ENCODE data around the gene ZNF678.
"Not testable (repeated sequence)": the region's sequence is repeated elsewhere in the genome, so short reads cannot be mapped to it uniquely, and the experiment has no call there.

Gene ZNF678

DNA sequence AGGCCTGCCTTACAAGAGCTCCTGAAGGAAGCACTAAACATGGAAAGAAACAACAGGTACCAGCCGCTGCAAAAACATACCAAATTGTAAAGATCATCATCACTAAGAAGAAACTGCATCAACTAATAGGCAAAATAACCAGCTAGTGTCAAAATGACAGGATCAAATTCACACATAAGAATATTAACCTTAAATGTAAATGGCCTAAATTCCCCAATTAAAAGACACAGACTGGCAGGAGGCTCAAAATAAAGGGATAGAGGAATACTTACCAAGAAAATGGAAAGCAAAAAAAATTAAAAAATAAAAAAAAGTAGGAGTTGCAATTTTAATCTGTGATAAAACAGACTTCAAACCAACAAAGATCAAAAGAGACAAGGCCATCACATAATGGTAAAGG is 11.5 kb upstream of the ZNF678 start:
- not testable (repeated sequence) for DNase-seq (ENCODE audit: low spot score)

DNA sequence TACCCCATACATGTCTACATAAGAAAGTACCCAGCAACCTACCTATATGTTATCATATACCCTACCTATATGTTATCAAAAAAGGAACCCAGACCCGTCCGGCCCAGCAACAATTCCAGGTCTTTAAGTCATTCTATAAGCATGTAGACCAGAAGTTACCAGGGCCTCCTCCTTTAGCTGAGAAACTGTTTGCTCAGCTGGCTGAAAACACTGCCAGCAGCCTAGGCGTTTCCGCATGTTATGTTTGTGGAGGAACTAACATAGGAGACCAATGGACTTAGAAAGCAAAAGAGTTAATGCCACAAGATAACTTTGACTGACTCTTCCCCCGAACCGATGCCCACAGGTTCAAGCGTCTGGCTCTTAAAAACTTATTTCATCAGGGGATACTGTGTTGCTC is 7.1 kb upstream of the ZNF678 start:
- no peak for DNase-seq (ENCODE audit: low spot score)

GRCh38 chr1:227557962-227558725 is 5.2 kb upstream of the ZNF678 start:
- DNase-seq (ENCODE audit: low spot score) = no peak

GRCh38 chr1:227558732-227559262 is 4.6 kb upstream of the ZNF678 start:
- peak; percentile 9 for DNase-seq (ENCODE audit: low spot score)

- DNase-seq (ENCODE audit: low spot score) = no peak
These were observed 3.9 kb upstream of the ZNF678 start for GRCh38 chr1:227559499-227559898.

GRCh38 chr1:227559926-227560325 is 3.4 kb upstream of the ZNF678 start:
- DNase-seq (ENCODE audit: low spot score) = no peak

GRCh38 chr1:227560393-227561173 is 2.8 kb upstream of the ZNF678 start:
- DNase-seq (ENCODE audit: low spot score) = no peak

DNA sequence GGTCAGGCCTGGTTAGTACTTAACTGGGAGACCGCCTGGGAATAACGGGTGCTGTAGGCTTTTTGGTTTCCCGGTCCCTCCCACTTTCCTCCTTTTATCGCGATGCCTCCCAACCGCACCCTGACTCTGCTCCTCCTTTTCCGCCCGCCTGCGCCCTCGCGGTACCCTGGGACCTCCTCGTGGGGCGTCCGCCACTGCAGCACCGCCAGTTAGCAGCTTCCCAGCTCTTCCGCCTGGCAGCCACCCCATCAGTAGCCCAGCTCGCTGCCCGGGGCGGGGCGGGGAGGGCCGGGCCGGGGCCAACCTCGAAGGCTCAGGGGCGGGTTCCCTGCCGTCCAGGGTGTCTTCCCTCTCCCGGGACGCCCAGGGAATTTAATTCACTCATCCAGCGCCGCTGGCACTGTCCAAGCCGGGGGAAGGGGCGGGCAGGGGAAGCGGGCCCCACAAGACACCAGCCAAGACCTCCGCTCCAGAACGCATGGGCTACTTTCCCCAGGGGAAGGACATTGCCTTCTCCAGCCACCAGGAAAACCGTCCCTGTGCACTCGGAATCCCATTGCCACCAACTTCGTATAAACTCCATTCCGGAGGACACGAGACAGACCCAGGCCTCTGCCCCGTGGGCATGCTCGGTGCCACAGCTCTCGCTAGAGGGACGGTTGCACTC is 2.0 kb upstream of the ZNF678 start:
- no peak for DNase-seq (ENCODE audit: low spot score)

DNA sequence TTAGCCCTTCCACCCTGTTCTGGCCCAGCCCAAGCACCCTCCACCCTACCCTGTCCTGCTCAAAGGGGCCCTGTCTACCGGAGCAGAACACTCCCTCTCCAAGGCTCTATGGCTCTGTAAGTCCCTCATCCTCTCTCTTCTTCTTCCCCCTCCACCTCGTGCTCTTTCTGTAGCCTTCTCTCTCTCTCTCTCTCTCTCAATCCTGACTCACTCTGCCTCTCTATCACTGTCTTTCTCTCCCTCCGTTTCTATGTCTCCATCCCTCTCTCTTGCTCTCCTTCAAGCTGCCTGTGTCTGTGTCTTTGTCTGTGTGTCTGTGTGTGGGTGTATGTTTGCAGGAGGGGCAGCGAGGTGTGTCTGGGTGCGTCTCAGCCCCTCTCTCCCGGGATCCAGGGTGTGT is 1.3 kb upstream of the ZNF678 start:
- DNase-seq (ENCODE audit: low spot score) = no peak

DNA sequence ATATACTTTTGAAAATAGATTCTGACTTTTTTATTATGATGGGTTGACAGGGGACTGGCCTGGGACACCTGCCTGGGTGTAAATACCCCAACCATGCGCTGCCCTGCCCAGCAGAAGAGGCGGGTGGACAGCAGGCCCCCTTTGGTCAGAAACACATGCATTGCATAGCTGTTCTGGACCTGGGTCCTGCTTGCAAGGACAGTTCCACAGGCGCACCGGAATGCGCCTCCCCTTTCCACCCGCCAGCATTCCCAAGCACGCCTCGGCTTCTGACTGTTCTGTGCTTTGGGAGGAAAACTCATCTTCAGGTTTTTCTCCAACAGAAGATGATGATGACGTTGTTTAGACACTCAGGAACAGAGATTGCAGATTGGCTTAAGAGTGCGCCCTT is 428 bp upstream of the ZNF678 start:
- DNase-seq (ENCODE audit: low spot score) = no peak

GRCh38 chr1:227567256-227567655 is 3.9 kb downstream of the ZNF678 start:
- no peak for DNase-seq (ENCODE audit: low spot score)

DNA sequence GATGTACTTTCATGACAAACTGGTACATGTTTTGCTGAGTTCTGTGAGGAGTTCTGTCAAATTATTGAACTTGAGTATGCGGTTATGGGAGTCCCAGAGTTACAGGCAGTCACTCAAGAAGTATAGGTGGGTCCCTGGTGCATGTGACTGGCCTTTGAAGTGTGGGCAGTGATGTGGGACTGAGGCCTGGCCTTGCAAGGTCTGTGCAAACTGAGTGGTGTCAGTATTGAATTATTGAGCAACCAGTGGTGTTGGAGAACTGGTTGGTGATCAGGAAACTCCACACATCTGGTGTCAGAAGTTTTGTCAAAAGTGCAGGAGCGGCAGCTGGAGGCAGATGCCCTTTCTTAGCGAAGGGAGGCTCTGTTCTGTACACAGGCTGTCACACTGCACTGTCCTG is 5.2 kb downstream of the ZNF678 start:
- DNase-seq (ENCODE audit: low spot score) = no peak

- DNase-seq (ENCODE audit: low spot score) = no peak
These were observed 9.4 kb downstream of the ZNF678 start for GRCh38 chr1:227572752-227573151.

- no peak for DNase-seq (ENCODE audit: low spot score)
These were observed 11.6 kb downstream of the ZNF678 start for GRCh38 chr1:227574926-227575325.

DNA sequence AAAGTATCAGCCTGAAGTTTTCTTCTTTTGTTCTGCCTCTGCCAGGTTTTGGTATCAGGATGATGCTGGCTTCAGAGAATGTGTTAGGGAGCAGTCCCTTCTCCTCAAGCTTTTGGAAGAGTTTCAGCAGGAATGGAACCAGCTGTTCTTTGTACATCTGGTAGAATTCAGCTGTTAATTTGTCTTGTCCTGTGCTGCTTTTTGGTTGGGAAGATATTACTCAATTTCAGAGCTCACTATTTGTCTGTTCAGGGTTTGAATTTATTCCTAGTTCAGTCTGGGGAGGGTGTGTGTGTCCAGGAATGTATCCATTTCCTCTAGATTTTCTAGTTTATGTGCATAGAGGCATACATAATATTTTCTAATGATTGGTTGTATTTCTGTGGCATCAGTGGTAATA is 12.8 kb downstream of the ZNF678 start:
- no peak for DNase-seq (ENCODE audit: low spot score)

DNA sequence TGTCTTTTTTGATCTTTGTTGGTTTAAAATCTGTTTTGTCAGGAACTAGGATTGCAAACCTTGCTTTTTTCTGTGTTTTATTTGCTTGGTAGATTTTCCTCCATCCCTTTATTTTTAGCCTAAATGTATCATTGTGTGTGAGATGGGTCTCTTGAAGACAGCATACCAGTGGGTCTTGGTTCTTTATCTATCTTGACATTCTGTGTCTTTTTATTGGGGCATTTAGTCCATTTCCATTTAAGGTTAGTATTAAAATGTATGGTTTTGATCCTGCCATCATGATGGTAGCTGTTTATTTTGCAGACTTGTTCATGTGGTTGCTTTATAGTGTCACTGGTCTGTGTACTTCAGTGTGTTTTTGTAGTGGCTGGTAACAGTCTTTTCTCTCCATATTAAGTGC is 14.1 kb downstream of the ZNF678 start:
- no peak for DNase-seq (ENCODE audit: low spot score)

- no peak for DNase-seq (ENCODE audit: low spot score)
These were observed 20.0 kb downstream of the ZNF678 start for GRCh38 chr1:227583354-227583753.

DNA sequence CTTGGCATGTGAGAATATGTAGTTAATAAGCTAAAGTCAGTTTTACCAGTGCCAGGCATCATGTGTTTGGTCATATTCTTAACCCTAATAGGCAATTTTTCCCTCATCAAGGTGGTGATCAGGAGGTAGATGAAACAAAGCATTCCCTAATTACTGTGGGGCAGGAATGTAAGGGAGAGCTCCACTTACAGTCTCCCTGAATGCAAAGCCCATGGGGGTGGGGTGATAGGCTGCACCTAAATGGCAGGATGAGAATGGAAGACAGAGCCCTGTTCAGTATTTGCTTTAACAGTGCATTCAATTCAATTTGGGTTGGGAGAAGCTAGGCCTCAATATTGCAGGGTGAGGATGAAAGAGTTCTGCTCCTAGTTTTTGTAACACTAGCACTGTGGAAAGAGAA is 23.4 kb downstream of the ZNF678 start:
- DNase-seq (ENCODE audit: low spot score) = no peak

GRCh38 chr1:227587968-227588367 is 24.6 kb downstream of the ZNF678 start:
- no peak for DNase-seq (ENCODE audit: low spot score)

GRCh38 chr1:227588769-227589168 is 25.4 kb downstream of the ZNF678 start:
- not testable (repeated sequence) for DNase-seq (ENCODE audit: low spot score)

DNA sequence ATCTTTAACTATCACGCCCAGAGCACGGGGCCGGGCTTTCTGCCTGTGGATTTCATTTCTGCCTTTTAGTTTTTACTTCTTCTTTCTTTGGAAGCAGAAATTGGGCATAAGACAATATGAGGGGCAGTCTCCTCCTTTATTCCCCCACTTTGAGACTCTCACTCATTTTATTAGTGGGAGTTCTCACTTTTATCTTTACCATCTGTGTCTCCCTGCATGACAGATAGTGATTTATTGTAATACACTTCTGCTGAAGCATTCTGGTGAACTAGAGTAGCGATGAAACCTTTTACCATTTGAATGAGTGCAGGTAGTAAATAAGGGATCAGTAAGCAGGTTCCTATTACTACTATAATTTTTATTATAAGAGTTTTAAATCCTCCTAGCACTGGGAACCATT is 26.4 kb downstream of the ZNF678 start:
- DNase-seq (ENCODE audit: low spot score) = not testable (repeated sequence)

- DNase-seq (ENCODE audit: low spot score) = not testable (repeated sequence)
These were observed 32.9 kb downstream of the ZNF678 start for GRCh38 chr1:227596222-227596621.

- no peak for DNase-seq (ENCODE audit: low spot score)
These were observed 40.0 kb downstream of the ZNF678 start for GRCh38 chr1:227603327-227603726.
